ENCODE measurements around the gene MRPS34.
A peak's percentile ranks its signal among the peaks of the same experiment; 100 is the strongest.

Gene MRPS34

GRCh38 chr16:1781254-1781653, 8.3 kb upstream of the MRPS34 start:
- no peak for DNase-seq (ENCODE audit: low read depth)

- DNase-seq (ENCODE audit: low read depth): no peak
Measured at GRCh38 chr16:1780677-1781072, 7.7 kb upstream of the MRPS34 start.

- no peak for DNase-seq (ENCODE audit: low read depth)
Measured at GRCh38 chr16:1779741-1780676, 7.1 kb upstream of the MRPS34 start.

- DNase-seq (ENCODE audit: low read depth): no peak
Measured at GRCh38 chr16:1779234-1779701, 6.3 kb upstream of the MRPS34 start.

GRCh38 chr16:1778200-1779179, 5.6 kb upstream of the MRPS34 start:
- DNase-seq (ENCODE audit: low read depth): peak; percentile 7

- DNase-seq (ENCODE audit: low read depth): no peak
Measured at GRCh38 chr16:1777375-1778199, 4.7 kb upstream of the MRPS34 start.

- no peak for DNase-seq (ENCODE audit: low read depth)
Measured at GRCh38 chr16:1776991-1777374, 4.0 kb upstream of the MRPS34 start.

GRCh38 chr16:1776672-1776955, 3.7 kb upstream of the MRPS34 start:
- no peak for DNase-seq (ENCODE audit: low read depth)

- DNase-seq (ENCODE audit: low read depth): no peak
Measured at GRCh38 chr16:1775846-1776671, 3.1 kb upstream of the MRPS34 start.

GRCh38 chr16:1775006-1775845, 2.3 kb upstream of the MRPS34 start:
- no peak for DNase-seq (ENCODE audit: low read depth)

GRCh38 chr16:1774448-1774780, 1.5 kb upstream of the MRPS34 start:
- no peak for DNase-seq (ENCODE audit: low read depth)

- DNase-seq (ENCODE audit: low read depth): peak; percentile 44
Measured at GRCh38 chr16:1773703-1774447, 941 bp upstream of the MRPS34 start.

- peak; percentile 38 for DNase-seq (ENCODE audit: low read depth)
Measured at GRCh38 chr16:1772362-1772907, 499 bp downstream of the MRPS34 start, which contains the start of gene EME2. Gene EME2, plus strand, starts transcription at chr16:1772810. Its CDS starts 418 bp downstream, at chr16:1773228.

GRCh38 chr16:1771864-1772361, 1.0 kb downstream of the MRPS34 start:
- DNase-seq (ENCODE audit: low read depth): no peak

- DNase-seq (ENCODE audit: low read depth): peak; percentile 71
Measured at GRCh38 chr16:1771188-1771863, 1.6 kb downstream of the MRPS34 start, which contains the start of gene NME3. Gene NME3, minus strand, starts transcription at chr16:1771543. Its CDS starts 9 bp downstream, at chr16:1771534.

- DNase-seq (ENCODE audit: low read depth): peak; percentile 50
Measured at GRCh38 chr16:1770328-1771187, 2.4 kb downstream of the MRPS34 start.

Data from EH (cell line).